SIG-M5 treated with dmso at 0.1 percent for 504 hours (cell line): ENCODE measurements around the gene UHMK1.

Source experiments
- DNase-seq: peaks from one replicate; lab custom pipeline; 2025; ENCODE audit not compliant: unreplicated experiment; lab: John Stamatoyannopoulos, UW

UHMK1 gene

DNA sequence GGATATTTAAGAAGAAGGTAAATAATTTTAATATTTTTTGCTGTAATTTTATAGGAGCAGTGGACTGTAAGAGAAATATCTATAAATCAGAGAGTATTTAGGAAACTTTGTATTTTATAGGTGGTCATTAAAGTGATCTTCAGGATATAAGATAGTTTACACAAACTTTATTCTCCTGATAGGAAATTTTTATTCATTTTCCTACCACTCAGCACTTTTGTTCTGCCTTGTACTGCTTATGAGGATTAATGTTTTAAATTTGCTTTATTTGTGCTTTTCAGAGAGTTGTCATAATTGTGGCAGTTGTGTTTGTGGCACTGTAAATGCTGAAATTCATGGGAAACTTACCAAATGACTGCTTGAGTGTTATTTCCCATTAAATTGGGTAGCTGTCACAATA is 29.7 kb downstream of the UHMK1 start:
- DNase-seq = no peak

GRCh38 chr1:162530307-162530987 is 32.8 kb downstream of the UHMK1 start:
- DNase-seq = peak; percentile 45

DNA sequence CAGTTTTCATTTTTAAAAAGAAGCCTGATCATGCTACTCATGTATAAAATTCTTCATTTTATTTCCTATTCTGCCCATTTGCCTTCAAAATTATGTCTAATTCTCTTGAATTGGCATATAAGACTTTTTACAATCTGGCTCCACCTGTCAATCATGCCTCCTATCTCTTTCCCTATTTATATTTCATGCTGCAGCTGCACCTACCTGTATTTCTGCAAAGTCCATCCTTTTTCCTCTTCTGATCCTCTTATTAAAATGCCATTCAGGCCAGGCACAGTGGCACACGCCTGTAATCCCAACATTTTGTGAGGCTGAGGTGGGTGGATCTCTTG is 33.3 kb downstream of the UHMK1 start:
- DNase-seq = no peak

- no peak for DNase-seq
These were observed 37.9 kb downstream of the UHMK1 start for GRCh38 chr1:162535501-162535900.

DNA sequence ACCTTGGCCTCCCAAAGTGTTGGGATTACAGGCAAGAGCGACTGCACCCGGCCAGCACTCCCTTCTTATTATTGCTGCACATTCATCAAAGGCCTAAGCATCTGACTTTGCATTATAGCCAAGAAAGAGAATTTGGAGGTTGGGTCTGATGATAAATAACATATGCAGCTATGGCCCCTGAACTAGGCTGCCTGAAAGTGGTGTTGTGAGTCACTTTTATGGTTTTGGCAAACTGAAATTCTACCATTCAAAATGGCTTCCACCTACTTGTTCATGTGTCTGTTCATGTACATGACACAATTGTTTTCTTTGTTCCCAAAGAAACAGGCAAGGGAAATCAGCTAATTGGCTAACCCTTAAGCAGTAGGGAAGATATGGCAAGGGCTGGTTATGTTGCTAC is 38.9 kb downstream of the UHMK1 start:
- DNase-seq = no peak

DNA sequence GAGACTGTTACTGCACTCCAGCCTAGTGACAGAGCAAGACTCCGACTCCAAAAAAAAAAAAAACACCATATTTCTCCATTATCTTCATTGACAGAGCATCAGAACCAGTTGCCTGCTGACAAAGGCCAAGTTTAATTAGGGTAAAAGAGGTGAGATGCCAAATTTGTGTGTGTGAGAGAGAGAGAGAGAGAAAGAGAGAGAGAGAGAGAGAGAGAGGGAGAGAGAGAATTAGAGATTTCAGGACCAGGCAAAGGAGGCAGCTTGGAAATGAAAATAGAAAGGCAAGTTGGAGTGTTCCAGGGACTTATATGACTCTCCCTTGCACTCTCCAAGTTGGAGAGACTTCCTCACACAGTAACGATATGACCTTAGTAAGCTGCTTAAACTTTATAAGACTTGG is 39.6 kb downstream of the UHMK1 start:
- no peak for DNase-seq

DNA sequence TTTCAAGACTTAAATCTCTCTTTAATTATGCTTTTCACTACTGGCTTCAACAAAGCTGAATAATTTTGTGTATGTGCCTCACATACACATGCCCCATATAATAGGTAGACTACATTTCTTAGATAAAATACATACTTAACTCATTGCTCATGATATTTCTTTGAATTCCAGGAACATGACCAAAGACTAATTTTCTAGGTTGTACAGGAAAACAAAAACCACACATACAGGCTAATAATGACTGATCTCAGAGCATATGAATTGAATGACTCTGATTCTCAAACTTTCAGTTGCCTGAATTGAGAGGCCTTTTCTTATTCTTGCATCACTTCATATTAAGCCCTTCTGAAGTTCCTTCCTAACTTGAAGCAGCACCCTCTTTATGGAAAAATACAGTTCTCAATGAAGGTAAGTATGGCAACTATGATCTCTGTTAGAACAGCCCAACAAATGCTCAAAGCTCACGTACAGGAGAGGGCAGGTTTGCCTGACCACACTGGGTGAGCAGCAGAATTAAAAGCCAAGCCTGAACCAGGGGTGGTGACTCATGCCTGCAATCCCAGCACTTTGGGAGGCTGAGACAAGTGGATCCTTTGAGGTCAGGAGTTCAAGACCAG is 41.3 kb downstream of the UHMK1 start:
- no peak for DNase-seq

DNA sequence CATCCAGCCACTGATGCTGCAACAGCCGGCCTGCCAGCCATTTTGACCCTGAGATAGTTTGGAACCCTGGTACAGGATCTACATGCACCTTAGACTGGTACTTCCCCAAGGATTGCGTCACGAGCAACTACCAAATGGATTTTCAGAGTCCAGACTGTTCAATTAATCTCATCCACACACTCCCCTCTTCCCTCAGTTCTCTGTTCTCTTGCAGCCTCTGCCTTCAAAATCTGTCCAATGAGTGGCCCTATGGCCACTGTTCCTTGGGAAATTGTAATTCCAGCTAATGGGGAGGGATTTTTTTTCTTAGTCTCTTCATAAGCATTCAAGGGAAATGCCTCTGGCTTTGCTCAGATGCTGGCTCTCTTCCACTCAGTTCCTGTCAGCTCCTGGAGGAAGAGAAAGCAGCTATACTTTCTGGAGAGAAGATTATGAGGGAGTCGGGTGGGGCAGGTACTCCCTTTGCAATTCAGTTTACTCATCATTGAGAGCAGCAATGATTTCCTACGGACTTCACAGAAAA is 44.1 kb downstream of the UHMK1 start:
- DNase-seq = no peak

- DNase-seq = no peak
These were observed 45.6 kb downstream of the UHMK1 start for GRCh38 chr1:162543228-162543627.

- no peak for DNase-seq
These were observed 50.6 kb downstream of the UHMK1 start for GRCh38 chr1:162548170-162548569.

DNA sequence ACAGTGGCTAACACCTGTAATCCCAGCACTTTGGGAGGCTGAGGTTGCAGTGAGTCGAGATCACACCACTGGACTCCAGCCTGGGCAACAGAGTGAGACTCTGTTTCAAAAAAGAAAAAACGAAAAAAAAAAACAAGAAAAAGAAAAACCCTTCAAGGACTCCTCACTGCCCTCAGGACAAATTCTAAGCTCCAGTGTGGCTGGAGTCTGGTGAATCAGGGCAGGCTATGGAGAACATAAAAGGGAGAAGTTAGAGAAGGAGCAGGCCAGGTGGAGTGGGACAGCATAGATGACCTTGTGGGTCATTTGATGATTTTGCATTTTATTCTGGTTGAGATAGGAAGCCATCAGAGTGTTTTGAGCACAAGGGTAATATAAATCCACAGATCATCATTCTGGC is 51.4 kb downstream of the UHMK1 start:
- DNase-seq = no peak

DNA sequence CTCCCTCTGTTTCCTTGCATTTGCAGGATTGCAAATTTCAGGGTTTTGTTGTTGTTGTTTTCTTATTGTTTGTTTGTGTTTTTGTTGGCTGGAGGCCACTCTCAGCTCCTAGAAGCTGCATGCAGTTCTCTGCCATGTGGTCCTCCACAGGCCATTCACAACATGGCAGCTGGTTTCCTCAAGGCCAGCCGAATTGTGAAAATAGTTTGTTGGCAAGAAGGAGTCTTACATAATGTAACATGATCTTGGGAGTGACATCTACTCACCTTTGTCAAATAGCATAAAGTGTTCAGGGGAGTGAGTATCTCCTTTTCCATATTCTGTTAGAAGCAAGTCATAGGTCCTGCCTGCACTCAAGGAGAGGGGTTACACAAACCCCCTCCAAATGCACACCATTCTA is 53.3 kb downstream of the UHMK1 start:
- DNase-seq = no peak

DNA sequence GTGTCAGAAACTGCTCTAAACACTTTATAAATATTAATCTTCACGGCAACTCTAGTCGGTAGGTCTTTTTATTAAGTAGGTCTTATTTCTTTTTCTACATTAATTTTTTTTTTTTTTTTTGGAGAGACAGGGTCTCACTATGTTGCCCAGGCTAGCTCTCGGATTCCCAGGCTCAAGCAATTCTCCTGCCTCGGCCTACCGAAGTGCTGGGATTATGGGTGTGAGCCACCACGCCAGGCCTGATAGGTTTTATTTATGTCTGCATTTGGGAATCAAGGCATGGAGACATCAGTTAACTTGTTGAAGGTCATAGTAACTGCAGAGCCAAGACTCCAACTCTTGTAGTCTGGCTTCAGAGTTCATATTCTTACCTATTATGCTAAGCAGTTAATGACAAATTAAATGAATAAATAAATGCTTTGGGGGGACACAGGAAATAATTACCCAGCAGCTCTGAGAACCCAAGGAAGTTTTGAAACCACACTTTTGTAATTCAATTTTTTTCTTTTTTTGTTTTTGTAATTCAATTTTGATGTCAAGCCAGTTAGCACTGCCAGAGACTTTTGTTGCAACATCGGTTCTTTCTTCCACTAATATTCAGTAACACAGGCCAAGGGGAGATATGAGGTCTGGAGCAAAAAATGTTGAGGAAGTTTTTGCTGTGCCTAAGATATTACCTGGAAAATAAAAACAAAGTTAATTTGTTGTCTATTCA is 54.5 kb downstream of the UHMK1 start:
- no peak for DNase-seq

DNA sequence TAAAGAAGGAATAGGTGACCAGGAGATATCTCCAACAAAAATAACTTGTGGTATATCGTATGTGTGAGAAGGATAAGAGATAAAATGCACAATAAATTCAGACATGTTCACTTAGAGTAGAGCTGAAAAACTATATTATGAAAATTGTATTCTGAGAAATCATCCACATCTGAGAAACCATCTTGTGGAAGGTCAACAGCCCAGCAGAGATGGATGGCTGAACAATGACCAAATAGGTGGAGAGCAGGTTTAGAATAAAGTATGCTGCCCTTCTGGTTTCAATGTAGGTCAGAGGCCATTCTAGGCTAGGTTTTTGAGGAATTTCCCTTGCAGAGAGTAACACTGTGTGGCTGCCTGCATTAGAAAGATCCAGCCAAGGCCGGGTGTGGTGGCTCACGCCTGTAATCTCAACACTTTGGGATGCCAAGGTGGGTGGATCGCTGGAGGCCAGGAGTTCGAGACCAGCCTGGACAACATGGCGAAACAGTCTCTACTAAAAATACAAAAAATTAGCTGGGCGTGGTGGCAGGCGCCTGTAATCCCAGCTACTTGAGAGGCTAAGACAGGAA is 55.1 kb downstream of the UHMK1 start:
- no peak for DNase-seq

- no peak for DNase-seq
These were observed 56.6 kb downstream of the UHMK1 start for GRCh38 chr1:162554258-162554657.

GRCh38 chr1:162557536-162557935 is 59.9 kb downstream of the UHMK1 start:
- DNase-seq = no peak

- DNase-seq = no peak
These were observed 62.9 kb downstream of the UHMK1 start for GRCh38 chr1:162560303-162561036.

- peak; percentile 98 for DNase-seq
These were observed 63.5 kb downstream of the UHMK1 start for GRCh38 chr1:162561037-162561615.

- no peak for DNase-seq
These were observed 64.2 kb downstream of the UHMK1 start, which contains the start of gene UAP1 for GRCh38 chr1:162561616-162562469. UAP1 (plus strand) TSS chr1:162561722; CDS start chr1:162566069, 4,347 bp downstream.

GRCh38 chr1:162562470-162562828 is 64.8 kb downstream of the UHMK1 start:
- peak; percentile 65 for DNase-seq
